Cortex of kidney (tissue), 1 donor: Measurements from ENCODE around the gene C1orf174.

Experiments
- DNase-seq: peaks from one replicate; lab custom pipeline; 2025; lab: John Stamatoyannopoulos, UW

C1orf174 gene

GRCh38 chr1:3869751-3870301, 30.2 kb downstream of the C1orf174 start:
- no peak for DNase-seq

- DNase-seq = no peak
Measured at GRCh38 chr1:3868464-3869006, 31.5 kb downstream of the C1orf174 start.

- DNase-seq = no peak
Measured at GRCh38 chr1:3865606-3866160, 34.4 kb downstream of the C1orf174 start.

- DNase-seq = no peak
Measured at GRCh38 chr1:3864884-3865283, 35.2 kb downstream of the C1orf174 start.

GRCh38 chr1:3863231-3863935, 36.7 kb downstream of the C1orf174 start:
- DNase-seq = no peak

- DNase-seq = no peak
Measured at GRCh38 chr1:3858231-3858981, 41.7 kb downstream of the C1orf174 start.

GRCh38 chr1:3857791-3858129, 42.3 kb downstream of the C1orf174 start:
- DNase-seq = no peak

- DNase-seq = peak; percentile 80
Measured at GRCh38 chr1:3856923-3857790, 42.9 kb downstream of the C1orf174 start, which contains the start of the genes CEP104 and DFFB. CEP104 (minus strand) TSS chr1:3857211; CDS start chr1:3852407, 4,804 bp downstream. DFFB (plus strand) TSS chr1:3857476; CDS start chr1:3857604, 128 bp downstream.

- DNase-seq = no peak
Measured at GRCh38 chr1:3852711-3853485, 47.2 kb downstream of the C1orf174 start.

- no peak for DNase-seq
Measured at GRCh38 chr1:3852091-3852490, 48.0 kb downstream of the C1orf174 start.

GRCh38 chr1:3851292-3851691, 48.8 kb downstream of the C1orf174 start:
- DNase-seq = no peak

- no peak for DNase-seq
Measured at GRCh38 chr1:3850857-3851256, 49.2 kb downstream of the C1orf174 start.

- DNase-seq = no peak
Measured at GRCh38 chr1:3847081-3847480, 53.0 kb downstream of the C1orf174 start.

- no peak for DNase-seq
Measured at GRCh38 chr1:3846541-3846940, 53.5 kb downstream of the C1orf174 start.

- no peak for DNase-seq
Measured at GRCh38 chr1:3842912-3843311, 57.2 kb downstream of the C1orf174 start.

GRCh38 chr1:3841491-3841890, 58.6 kb downstream of the C1orf174 start:
- DNase-seq = no peak
